Activated CD4-positive, alpha-beta memory T cell treated with anti-CD3 and anti-CD28 coated beads for 36 hours (primary cell): ENCODE data around the gene COPA. TPM values are rescaled to one million over a fixed set of nuclear protein-coding genes. Genes with fewer than 3 reads are reported as not detected.

ENCODE experiments used
- CTCF ChIA-PET: fragments of 350-600 bp; sonication (Branson Sonifier 250); formaldehyde crosslinking; loops from one replicate; lab custom pipeline; 2021; ENCODE audit warnings: antibody characterized with exemption, inconsistent platforms; lab: Charles Lee
- POLR2A ChIA-PET: fragments of 350-600 bp; sonication (Branson Sonifier 250); formaldehyde crosslinking; loops from one replicate; lab custom pipeline; 2021; ENCODE audit warnings: antibody characterized with exemption; lab: Charles Lee
- DNase-seq: peaks from one replicate; pipeline ENCODE4 v3.0.0-alpha.2; 2020
- H3K27ac Mint-ChIP-seq: one replicate; pipeline ENCODE4 v1.8.0; 2021; ENCODE audit warnings: mixed read lengths
- H3K27me3 Mint-ChIP-seq: one replicate; pipeline ENCODE4 v1.8.0; 2021; ENCODE audit warnings: mixed read lengths
- H3K36me3 Mint-ChIP-seq: one replicate; pipeline ENCODE4 v1.8.0; 2021; ENCODE audit warnings: mixed read lengths
- H3K4me1 Mint-ChIP-seq: one replicate; pipeline ENCODE4 v1.8.0; 2021; ENCODE audit warnings: low read depth, mixed read lengths
- H3K4me3 Mint-ChIP-seq: one replicate; pipeline ENCODE4 v1.8.0; 2021; ENCODE audit warnings: mild to moderate bottlenecking, mixed read lengths
- H3K9me3 Mint-ChIP-seq: one replicate; pipeline ENCODE4 v1.8.0; 2021; ENCODE audit warnings: mixed read lengths
- intact Hi-C: fragments of 100-400 bp; cut with micrococcal nuclease; formaldehyde crosslinking; loops from one replicate; pipeline ENCODE4 v1.15.1; 2023
- total RNA-seq, 2 experiments: library from RNA; stranded (reverse); gene quantifications; one replicate each; pipeline ENCODE4 v1.2.3, GENCODE V29; 2021

Gene COPA
- total RNA-seq, 2 experiments from 2014 or later = 132 TPM

GRCh38 chr1:160261556-160261892 is 81.5 kb downstream of the COPA start:
- H3K4me3 Mint-ChIP-seq = peak overlapping the region; percentile 96
- H3K27ac Mint-ChIP-seq = peak overlapping the region; percentile 99
- POLR2A ChIA-PET = interaction anchor here (0.6 to 3.7 kb wide), 7 partner anchors 9 to 340 kb away, joined by 3 to 14 read pairs (median 4); partner anchors contain the start of genes PEX19 and TAGLN2
- H3K9me3 Mint-ChIP-seq = no peaks in the 10 kb centered on the region
- no peaks in the 10 kb centered on the region for H3K27me3 Mint-ChIP-seq
- H3K36me3 Mint-ChIP-seq = peaks cover 22% of the 10 kb centered on the region
- CTCF ChIA-PET = interaction anchor here (1.4 to 6.5 kb wide), 3 partner anchors 10 to 160 kb away, joined by 6 to 60 read pairs (median 56); no protein-coding TSS in a partner anchor
- DNase-seq = peak; percentile 88
- H3K4me1 Mint-ChIP-seq = peaks cover 50% of the 10 kb centered on the region
- intact Hi-C loops = loop anchor here (5.0 to 10.0 kb wide), 3 partner anchors 339 to 856 kb away; partner anchors contain the start of genes NIT1 and PFDN2

- H3K27ac Mint-ChIP-seq = peak overlapping the region; percentile 99
- ChIA-PET CTCF (interaction anchor here (0.6 to 6.5 kb wide), 6 partner anchors 9 to 159 kb away, joined by 3 to 60 read pairs (median 5); no protein-coding TSS in a partner anchor), POLR2A (interaction anchor here (0.6 to 3.7 kb wide), 8 partner anchors 9 to 339 kb away, joined by 3 to 14 read pairs (median 4); partner anchors contain the start of genes PEX19 and TAGLN2)
- no peak for DNase-seq
- H3K4me3 Mint-ChIP-seq = peak overlapping the region; percentile 96
- H3K4me1 Mint-ChIP-seq = peaks cover 55% of the 10 kb centered on the region
- H3K36me3 Mint-ChIP-seq = peaks cover 22% of the 10 kb centered on the region
- H3K9me3 Mint-ChIP-seq = no peaks in the 10 kb centered on the region
- H3K27me3 Mint-ChIP-seq = no peaks in the 10 kb centered on the region
- intact Hi-C loops = loop anchor here (5.0 to 10.0 kb wide), 3 partner anchors 338 to 857 kb away; partner anchors contain the start of genes NIT1 and PFDN2
These were observed 82.4 kb downstream of the COPA start for GRCh38 chr1:160260406-160261382.

GRCh38 chr1:160258177-160258798 is 84.8 kb downstream of the COPA start:
- ChIA-PET POLR2A (interaction anchor here (3.7 kb wide), 1 partner anchor 26 kb away, joined by 14 read pairs; the partner anchor contains the start of gene PEX19), CTCF (interaction anchor here (3.1 kb wide), 1 partner anchor 33 kb away, joined by 18 read pairs; no protein-coding TSS in a partner anchor)
- H3K36me3 Mint-ChIP-seq = peaks cover 27% of the 10 kb centered on the region
- peaks cover 49% of the 10 kb centered on the region for H3K4me1 Mint-ChIP-seq
- H3K9me3 Mint-ChIP-seq = no peaks in the 10 kb centered on the region
- DNase-seq = no peak
- H3K4me3 Mint-ChIP-seq = no peak overlapping the region
- no peak overlapping the region for H3K27ac Mint-ChIP-seq
- H3K27me3 Mint-ChIP-seq = no peaks in the 10 kb centered on the region
- intact Hi-C loops = no loop called here

- DNase-seq = no peak
- Mint-ChIP-seq H3K4me3 (no peak overlapping the region), H3K9me3 (no peaks in the 10 kb centered on the region), H3K36me3 (peaks cover 32% of the 10 kb centered on the region), H3K27me3 (no peaks in the 10 kb centered on the region), H3K27ac (peak overlapping the region; percentile 5), H3K4me1 (peaks cover 46% of the 10 kb centered on the region)
- POLR2A ChIA-PET = interaction anchor here (0.7 to 3.7 kb wide), 2 partner anchors 27 kb away, joined by 4 to 14 read pairs; partner anchors contain the start of gene PEX19
- intact Hi-C loops = no loop called here
- CTCF ChIA-PET = interaction anchor here (0.6 to 3.1 kb wide), 2 partner anchors 34 to 155 kb away, joined by 3 to 18 read pairs; no protein-coding TSS in a partner anchor
These were observed 85.5 kb downstream of the COPA start for GRCh38 chr1:160257411-160258015.

- H3K27me3 Mint-ChIP-seq = no peaks in the 10 kb centered on the region
- CTCF ChIA-PET = interaction anchor here (3.1 kb wide), 1 partner anchor 35 kb away, joined by 18 read pairs; no protein-coding TSS in a partner anchor
- H3K27ac Mint-ChIP-seq = no peak overlapping the region
- no peak overlapping the region for H3K4me3 Mint-ChIP-seq
- POLR2A ChIA-PET = interaction anchor here (0.7 kb wide), 1 partner anchor 28 kb away, joined by 4 read pairs; the partner anchor contains the start of gene PEX19
- no peak for DNase-seq
- intact Hi-C loops = no loop called here
- H3K4me1 Mint-ChIP-seq = peaks cover 48% of the 10 kb centered on the region
- peaks cover 30% of the 10 kb centered on the region for H3K36me3 Mint-ChIP-seq
- no peaks in the 10 kb centered on the region for H3K9me3 Mint-ChIP-seq
These were observed 86.5 kb downstream of the COPA start for GRCh38 chr1:160256396-160257046.

DNA sequence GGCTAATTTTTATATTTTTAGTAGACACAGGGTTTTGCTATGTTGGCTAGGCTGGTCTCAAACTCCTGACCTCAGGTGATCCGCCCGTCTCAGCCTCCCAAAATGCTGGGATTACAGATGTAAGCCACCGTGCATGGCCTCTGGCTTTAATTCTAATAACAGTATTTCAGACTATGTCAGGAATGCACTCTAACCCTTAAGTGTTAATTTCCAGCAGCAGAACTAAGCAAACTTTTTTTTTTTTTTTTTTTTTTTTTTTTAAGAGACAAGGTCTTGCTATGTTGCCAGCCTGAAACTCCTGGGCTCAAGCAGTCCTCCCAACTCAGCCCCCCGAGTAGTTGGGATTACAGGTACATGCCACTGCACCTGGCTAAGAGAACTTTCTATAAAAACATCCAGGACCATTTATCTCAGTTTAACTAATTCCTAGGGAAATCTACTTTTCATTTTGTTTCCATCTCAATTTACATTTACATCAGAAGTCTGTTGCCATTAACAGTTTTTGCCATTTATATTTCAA is 87.2 kb downstream of the COPA start:
- H3K9me3 Mint-ChIP-seq = no peaks in the 10 kb centered on the region
- no peak for DNase-seq
- no peak overlapping the region for H3K27ac Mint-ChIP-seq
- peaks cover 27% of the 10 kb centered on the region for H3K36me3 Mint-ChIP-seq
- intact Hi-C loops = no loop called here
- H3K4me1 Mint-ChIP-seq = peaks cover 44% of the 10 kb centered on the region
- POLR2A ChIA-PET = interaction anchor here (0.6 kb wide), 1 partner anchor 36 kb away, joined by 3 read pairs; no protein-coding TSS in a partner anchor
- no peaks in the 10 kb centered on the region for H3K27me3 Mint-ChIP-seq
- no peak overlapping the region for H3K4me3 Mint-ChIP-seq
- CTCF ChIA-PET = interaction anchor here (2.4 to 5.6 kb wide), 2 partner anchors 36 to 63 kb away, joined by 13 to 69 read pairs; no protein-coding TSS in a partner anchor

- ChIA-PET POLR2A (interaction anchor here (1.2 to 2.2 kb wide), 4 partner anchors 9 to 18 kb away, joined by 3 to 8 read pairs (median 4); partner anchors contain the start of gene DCAF8), CTCF (interaction anchor here (0.6 to 5.6 kb wide), 37 partner anchors 8 to 206 kb away, joined by 3 to 69 read pairs (median 6); partner anchors contain the start of genes CASQ1, DCAF8 and PEX19)
- H3K27me3 Mint-ChIP-seq = no peaks in the 10 kb centered on the region
- peak; percentile 57 for DNase-seq
- intact Hi-C loops = loop anchor here (1.0 kb wide), 2 partner anchors 59 to 151 kb away; no protein-coding TSS in a partner anchor
- H3K4me1 Mint-ChIP-seq = peaks cover 11% of the 10 kb centered on the region
- no peak overlapping the region for H3K4me3 Mint-ChIP-seq
- peaks cover 15% of the 10 kb centered on the region for H3K36me3 Mint-ChIP-seq
- H3K27ac Mint-ChIP-seq = peak overlapping the region; percentile 5
- no peaks in the 10 kb centered on the region for H3K9me3 Mint-ChIP-seq
These were observed 91.1 kb downstream of the COPA start for GRCh38 chr1:160251687-160252526.

DNA sequence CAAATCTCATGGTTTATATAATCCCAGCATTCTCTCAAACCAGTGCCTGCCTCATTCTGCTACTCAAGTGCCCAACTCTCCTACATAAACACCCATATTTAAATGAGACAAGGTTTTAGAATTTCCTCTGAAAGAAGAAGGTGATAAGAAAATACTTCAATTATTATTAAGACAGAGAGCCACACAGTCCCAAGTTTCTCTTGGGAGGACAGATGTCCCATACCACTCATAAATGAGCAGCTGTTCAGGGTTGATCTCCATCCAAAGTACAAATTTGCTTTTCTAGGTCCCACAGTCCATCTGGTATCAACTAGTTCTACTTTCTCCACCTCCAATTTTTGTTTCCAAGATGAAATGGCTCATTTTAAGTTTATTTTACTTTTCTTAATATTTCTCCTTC is 92.0 kb downstream of the COPA start:
- H3K27me3 Mint-ChIP-seq = no peaks in the 10 kb centered on the region
- DNase-seq = no peak
- ChIA-PET POLR2A (interaction anchor here (2.2 kb wide), 1 partner anchor 10 kb away, joined by 8 read pairs; no protein-coding TSS in a partner anchor), CTCF (interaction anchor here (1.1 to 5.6 kb wide), 15 partner anchors 10 to 165 kb away, joined by 3 to 69 read pairs (median 14); partner anchors contain the start of genes CASQ1, DCAF8 and PEX19)
- no peaks in the 10 kb centered on the region for H3K9me3 Mint-ChIP-seq
- intact Hi-C loops = no loop called here
- peaks cover 15% of the 10 kb centered on the region for H3K36me3 Mint-ChIP-seq
- no peak overlapping the region for H3K4me3 Mint-ChIP-seq
- peaks cover 10% of the 10 kb centered on the region for H3K4me1 Mint-ChIP-seq
- H3K27ac Mint-ChIP-seq = no peak overlapping the region

- Mint-ChIP-seq H3K4me3 (no peak overlapping the region), H3K9me3 (no peaks in the 10 kb centered on the region), H3K27ac (no peak overlapping the region), H3K4me1 (peaks cover 10% of the 10 kb centered on the region), H3K36me3 (peaks cover 11% of the 10 kb centered on the region), H3K27me3 (no peaks in the 10 kb centered on the region)
- no peak for DNase-seq
- ChIA-PET CTCF (interaction anchor here (1.1 to 1.2 kb wide), 2 partner anchors 8 to 54 kb away, joined by 3 read pairs; no protein-coding TSS in a partner anchor), POLR2A (no interaction called here)
- intact Hi-C loops = no loop called here
These were observed 96.0 kb downstream of the COPA start for GRCh38 chr1:160247053-160247452.
